GM19025 (cell line): Measurements from ENCODE around the gene KIRREL3.

Experiments used
- ATAC-seq: cut with Tn5 transposase; IDR thresholded peaks from one replicate; pipeline ENCODE4 v1.9.1; 2021; ENCODE audit warnings: mild to moderate bottlenecking, low read depth, moderate library complexity; ENCODE audit not compliant: unreplicated experiment

The KIRREL3 gene

DNA sequence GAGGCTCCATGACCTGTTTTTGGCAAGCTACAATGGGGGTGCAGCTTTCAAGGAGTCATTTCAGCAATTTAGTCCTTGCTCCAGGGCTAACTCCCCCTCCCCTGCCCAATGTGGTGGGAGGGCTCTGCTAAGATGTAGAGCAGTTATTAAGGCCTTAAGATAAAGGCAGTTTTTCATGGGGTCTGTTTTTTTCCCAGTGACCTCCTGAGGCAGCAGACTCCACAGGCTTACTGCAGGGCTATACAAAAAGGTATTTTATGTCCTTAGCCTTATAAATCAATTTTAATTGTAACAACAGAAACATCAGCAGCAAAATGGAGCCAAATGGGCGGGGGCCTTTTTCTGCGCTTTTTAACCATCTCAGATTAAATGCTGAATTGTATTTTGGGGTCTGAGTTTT, 192.3 kb downstream of the KIRREL3 start:
- ATAC-seq, result no peak

DNA sequence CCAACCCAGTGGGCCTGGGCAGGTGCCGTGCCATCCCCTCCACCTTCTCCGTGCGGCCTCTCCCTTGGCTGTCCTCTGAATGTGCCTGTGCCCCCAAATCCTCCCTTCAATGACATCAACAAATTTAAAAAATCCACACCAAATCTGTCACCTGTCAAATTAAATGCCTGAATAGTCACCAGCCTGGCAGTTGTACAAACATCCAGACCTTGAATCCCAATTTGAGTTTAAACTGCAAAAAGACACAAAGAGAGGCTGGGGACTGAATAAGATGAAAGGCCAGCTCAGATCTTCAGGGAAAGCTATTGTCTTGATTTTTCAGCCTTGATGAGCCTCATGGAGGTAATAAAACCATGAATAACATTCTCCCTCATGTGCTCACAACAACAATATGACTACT, 194.7 kb downstream of the KIRREL3 start:
- no peak for ATAC-seq

DNA sequence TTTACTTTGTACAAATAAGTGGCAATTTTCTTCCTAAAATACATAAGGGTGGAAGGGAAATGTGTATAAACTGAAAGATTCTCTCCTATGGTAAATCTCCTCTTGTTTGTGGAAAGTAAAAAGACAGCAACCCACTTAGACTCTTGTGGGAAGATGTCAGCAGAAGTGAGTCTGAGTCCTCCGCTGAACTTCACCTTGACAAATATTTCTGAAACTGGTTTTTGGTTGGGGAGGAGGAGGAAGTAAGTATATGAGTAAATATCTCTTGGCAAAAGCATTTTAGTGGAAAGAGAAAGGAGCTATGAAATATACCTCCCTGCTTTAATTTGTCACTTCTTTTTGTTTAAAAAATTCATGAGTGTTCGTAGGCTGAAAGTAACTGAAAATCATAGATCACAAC, 196.2 kb downstream of the KIRREL3 start:
- ATAC-seq, result no peak

DNA sequence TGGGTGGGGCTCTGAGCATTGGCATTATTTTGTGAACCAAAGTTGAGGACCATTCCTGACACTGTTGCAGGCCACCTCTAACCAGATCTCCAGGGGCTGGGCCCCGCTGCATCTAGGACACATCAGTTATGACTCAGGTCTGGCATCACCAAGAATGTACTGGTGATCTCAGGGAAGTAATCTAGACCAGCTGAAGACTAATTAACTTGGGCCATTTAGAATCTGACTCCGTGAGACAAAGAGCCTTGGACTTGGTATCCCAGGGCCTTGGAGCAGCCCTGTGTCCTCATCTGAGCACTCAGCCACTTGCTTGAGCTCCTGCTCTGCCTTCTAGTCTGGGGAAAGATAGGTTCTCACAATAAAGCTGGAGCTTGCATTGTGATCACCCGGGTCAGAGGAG, 200.6 kb downstream of the KIRREL3 start:
- no peak for ATAC-seq

DNA sequence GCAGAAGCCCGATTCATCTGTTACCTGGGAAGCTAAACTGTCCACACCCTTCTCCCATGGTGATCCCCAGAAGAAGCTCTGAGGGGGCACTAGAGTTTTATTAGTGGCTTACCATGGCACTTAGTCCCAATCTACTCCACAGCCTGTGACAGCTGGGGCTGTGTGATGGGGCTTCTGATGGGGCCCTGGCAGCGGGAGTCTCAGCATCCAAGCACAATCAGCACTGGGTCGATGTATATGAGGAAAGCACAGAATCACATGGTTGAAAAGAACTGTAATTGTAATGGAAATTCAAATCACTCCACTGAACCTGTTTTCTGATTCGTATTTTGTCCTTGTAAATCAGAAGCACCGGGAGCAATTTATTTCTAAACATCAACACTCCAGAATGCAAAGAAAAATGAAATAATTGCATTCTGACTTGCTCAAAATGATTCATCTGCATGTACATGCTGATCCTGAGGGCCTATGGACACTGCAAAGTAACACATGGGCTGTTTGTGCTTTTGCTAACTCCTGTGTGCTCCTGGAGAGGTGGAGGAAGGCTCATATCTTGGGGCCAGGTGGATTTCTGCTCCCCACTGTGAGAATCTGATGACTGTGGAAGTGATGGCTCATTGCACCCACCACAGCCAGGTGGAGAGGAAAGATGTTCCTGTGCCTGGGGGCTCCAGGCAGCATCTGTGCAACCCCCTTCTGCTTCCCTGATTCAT, 203.0 kb downstream of the KIRREL3 start:
- no peak for ATAC-seq

DNA sequence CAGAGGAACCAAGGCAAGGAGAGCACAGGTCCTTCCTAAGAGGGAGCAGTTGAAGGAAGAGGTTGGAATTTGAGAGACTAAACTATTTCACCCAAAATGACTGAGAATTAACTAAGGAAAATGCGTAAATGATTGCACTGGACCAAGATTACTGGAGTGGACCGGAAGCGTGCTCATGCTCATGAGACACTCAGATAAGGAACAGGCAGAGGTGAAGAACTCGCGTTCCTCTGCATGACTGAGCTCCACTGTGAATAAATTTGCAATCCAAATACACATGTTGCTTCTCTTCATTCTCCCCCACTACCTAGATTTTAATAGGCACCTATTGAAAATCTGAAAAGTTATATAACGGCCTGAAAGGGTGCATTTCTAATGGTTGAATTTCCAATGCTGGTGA, 207.0 kb downstream of the KIRREL3 start:
- ATAC-seq, result no peak

DNA sequence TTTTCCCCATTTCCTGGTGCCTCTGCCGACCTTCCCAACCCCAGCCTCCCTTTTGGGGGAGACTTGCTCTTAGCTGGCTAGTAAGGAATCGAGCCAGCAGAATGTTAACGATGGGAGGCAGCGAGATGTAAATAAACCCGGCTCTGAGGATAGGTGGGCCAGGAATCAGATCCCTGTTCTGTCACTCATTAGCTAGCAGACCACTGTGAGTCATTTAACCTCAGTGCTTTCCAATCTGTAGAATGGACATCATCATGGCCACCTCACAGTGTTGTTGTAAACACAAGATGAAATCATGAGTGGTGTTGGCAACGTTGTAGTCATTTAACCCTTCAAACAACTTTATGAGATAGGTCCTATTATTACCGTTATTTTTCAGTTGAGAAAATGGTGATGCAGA, 208.6 kb downstream of the KIRREL3 start:
- ATAC-seq, result no peak

DNA sequence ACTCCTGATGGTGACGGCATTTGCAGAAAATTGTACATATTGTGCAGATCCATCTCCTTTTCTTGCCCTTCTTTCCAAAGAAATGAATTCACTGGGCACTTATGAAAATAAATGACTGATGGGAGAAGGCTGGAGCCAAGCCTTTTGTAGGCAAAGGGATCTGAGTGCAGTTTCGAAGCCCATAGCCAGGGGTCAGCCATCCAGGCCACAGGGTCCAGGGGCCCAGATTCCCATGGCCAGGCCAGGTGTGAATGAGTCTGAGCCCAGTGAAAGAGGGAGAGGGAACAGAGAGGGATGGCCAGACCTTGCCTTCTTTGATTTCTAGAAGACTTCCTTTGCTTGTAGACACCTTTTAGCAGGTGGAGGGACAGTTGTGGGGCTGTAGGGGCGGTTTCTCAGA, 209.1 kb downstream of the KIRREL3 start:
- ATAC-seq, result no peak

DNA sequence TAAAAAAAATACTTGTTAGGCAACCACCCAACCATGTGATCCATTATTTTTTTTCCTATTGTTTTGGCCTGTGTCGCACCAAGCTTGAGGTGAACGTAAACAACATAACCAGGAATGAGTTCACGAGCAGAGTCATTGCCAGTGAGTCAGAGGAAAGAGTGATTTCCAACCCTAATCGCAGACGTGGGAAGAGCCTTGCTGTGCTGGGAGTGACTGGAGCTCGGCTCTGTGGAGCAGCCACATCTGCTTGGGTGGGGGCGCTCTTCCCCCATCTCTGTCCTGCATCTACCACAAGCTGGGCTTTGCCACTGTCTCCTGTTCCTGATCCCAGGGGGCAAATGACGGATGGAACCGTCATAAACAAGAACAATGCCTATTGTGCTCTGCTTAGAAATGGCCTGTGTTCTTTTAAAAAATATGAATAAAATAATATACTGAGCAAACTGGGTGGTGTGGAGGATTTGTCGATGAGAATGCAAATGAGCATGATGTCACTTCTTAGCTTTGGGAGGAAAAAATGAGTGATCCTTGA, 210.0 kb downstream of the KIRREL3 start:
- ATAC-seq, result no peak

DNA sequence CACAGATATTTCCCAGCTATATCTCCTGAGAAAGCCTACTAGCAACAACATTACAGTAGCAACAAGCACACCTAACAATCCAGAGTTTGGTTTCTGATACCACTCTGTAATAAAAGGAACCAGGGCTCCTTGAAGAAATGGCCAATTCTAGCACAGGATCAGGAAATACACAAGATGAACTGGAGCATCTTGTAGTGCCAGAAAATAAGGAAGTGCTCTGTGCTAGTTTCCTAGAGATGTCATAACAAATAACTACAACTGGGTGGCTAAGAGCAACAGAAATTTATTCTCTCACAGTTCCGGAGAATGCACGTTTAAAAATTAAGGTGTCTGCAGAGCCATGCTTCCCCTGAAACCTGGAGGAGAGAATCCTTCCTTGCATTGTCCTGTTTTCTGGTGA, 217.8 kb downstream of the KIRREL3 start:
- ATAC-seq, result no peak

DNA sequence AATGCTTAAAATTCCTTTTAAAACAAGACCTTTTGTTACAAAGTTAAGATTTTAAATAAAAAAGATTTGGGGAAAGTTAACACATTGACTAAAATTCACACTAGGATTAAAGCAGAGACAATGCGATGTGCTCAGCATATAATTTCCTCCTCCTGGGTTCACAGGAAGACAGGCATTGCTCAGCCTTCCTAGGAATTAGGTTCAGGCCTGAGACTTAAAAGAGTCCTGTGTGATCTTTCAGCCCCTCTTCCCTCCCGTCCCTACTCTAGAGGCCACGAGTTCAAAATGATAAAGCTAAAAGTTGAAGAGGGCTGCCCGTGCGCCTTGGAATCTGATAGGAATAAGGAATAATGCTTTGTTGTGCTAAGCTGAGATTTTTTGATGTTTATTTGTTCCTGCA, 218.6 kb downstream of the KIRREL3 start:
- no peak for ATAC-seq

DNA sequence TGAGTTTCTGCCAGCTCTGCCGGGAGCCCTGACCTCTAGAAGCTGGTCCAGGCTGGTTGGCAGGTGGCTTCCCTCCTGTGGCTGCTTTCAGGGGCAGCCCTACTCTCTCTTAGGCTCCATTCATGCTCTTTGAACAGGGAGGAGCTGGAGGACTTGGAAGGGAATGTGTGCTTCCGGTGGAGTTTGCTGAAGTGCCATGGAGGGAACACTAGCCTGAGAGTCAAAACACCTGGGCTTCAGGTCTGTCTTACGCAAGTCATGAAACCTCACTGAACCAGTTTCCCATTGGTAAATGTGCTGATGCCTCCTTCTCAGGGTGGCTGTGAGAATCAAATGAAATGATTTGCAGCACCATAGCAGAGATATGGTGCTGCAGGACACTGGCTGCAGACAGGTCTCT, 224.5 kb downstream of the KIRREL3 start:
- no peak for ATAC-seq

DNA sequence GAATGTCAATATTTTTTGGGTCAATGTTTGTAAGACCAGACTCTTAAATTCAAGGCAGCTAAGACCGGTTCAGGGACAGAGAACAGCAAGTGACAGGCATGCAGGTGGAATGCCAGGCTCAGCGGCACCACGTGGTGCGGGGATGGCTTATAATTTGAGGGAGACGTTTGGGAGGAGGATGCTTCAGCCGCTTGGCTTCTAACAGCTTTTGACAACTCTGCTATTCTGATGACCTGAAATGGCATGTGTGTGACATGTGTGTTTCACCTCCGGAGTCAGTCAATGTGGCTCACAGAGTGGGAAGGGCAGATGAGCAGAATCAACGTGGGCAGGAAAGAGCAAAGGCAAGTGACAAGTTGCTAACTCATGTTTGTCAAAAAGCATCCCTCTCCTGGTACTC, 228.3 kb downstream of the KIRREL3 start:
- ATAC-seq, result no peak

DNA sequence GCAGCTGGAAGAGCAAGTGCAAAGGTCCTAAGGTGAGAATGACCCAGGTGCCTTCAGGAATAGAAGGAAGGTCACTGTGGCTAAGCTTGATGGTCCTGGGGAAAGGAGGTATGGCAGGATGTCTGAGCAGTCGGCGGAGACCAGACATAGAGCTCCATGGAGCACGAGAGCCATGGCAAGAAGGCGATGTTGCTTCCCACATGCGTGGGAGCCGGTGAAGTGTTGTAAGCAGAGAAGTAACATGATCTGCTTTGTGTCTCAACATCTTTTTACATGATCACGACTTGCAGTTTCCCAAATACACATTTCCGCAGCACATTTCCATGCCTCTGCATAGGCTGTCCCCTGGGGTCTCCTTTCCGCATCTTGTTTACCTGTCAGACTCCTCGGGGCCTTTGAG, 231.9 kb downstream of the KIRREL3 start:
- ATAC-seq, result no peak

DNA sequence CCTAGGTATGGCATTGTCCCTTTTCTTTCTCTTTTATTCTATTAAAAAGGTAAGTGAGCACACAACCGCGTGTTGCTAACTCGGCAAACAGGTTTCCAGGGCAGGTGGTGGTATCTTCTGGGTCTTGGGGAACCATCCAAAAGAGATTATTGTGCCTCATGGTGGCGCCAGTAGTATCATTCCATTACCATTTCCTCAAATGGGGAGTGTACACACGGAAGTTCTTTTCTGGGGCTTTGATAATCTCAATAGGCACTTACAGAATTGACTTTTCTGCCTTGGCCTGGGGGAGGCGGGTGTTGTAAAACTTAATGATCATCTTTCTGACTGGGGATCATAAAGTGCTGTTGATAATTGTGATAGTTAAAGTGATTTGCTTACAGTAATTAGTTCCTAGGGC, 234.1 kb downstream of the KIRREL3 start:
- ATAC-seq, result no peak

DNA sequence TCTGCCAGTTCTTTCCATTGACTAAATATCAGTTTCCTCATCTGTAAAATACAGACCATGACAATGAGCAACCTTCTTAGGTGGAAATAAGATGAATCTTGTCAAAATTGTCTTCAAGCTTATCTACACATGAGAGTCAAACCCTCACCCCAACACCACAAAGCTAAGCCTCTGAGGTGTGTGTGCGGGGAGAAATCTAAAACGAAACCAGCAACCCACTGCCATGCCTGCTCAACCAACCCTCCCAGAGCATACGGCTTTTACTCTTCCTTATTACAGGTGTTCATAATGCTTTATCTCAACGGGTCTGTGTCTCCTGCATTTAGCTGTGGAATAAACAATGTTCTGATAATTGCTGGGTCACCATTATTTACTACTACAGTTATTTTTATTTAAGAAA, 235.4 kb downstream of the KIRREL3 start:
- ATAC-seq, result no peak

DNA sequence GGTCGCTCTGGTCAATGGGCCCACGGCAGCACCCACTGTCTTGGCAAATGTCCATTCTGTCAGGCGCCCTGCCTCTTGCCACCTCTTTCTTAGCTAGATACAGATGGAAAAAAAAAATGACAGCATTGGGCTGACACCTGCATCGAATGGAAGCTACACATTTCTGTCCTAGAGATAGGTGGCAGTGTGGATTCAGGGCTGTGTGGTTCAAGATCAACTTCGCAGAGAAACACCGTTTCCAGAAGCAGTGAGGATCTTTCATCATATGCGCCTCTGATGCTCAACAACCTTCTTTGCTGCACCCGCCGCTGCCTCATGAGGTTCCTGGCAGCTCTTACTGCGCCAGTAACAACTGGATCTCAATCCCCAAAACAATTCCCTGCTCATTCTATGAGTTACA, 236.3 kb downstream of the KIRREL3 start:
- ATAC-seq, result no peak

DNA sequence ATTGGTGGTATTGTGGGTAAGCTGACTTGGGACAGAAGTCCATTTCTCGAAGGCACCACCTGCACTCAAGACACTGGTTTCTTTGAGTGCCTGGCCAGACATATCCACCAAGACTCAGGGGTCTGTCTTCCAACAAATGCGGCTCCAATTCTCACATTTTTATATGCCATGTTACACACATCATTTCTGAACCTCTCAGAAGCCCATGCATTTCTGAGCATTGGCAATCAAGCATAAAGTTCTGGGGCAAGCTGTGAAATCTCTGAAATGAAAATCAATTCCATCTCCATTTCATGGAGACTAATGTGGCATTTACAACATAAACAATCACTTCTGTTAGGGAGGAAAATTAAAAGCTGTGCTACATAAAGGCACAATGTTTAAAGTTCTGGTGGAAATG, 243.7 kb downstream of the KIRREL3 start:
- no peak for ATAC-seq

DNA sequence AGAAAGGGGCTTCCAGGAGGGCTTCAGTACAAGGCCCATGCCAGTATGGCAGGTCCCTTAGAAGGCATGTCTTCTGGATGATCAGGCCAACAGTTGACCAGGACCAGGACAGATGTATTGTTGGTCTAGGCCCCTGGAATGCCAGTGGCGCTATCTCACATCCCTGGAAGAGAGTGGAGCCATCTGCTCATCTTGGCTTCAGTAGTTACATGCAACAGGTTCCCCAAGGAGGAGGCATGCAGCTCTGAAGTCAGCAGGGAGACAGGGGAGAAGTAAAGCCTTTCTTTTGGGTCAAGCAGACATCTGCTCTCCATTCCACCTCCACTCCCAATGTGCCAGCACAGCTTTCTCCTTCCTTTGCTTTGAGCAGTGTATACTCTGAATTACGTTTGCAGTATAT, 244.1 kb downstream of the KIRREL3 start:
- ATAC-seq, result no peak

DNA sequence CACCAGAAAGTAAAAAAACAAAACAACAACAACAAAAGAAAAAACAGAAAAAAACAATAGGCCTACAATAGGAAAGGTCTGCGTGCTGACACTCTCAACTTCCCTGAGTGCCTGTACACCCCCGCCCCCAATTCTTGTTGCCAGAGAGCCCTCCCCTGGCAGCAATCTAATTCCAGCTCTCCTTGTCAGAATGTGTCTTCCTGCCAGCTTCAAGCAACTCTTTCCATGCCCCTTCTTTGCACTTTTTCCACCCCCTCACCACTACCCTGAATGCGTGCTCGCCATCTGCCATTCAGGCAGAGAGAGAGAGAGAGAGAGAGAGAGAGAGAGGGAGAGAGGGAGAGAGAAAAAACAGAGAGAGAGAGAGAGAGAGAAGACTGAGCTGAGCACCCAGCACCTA, 245.0 kb downstream of the KIRREL3 start:
- no peak for ATAC-seq

DNA sequence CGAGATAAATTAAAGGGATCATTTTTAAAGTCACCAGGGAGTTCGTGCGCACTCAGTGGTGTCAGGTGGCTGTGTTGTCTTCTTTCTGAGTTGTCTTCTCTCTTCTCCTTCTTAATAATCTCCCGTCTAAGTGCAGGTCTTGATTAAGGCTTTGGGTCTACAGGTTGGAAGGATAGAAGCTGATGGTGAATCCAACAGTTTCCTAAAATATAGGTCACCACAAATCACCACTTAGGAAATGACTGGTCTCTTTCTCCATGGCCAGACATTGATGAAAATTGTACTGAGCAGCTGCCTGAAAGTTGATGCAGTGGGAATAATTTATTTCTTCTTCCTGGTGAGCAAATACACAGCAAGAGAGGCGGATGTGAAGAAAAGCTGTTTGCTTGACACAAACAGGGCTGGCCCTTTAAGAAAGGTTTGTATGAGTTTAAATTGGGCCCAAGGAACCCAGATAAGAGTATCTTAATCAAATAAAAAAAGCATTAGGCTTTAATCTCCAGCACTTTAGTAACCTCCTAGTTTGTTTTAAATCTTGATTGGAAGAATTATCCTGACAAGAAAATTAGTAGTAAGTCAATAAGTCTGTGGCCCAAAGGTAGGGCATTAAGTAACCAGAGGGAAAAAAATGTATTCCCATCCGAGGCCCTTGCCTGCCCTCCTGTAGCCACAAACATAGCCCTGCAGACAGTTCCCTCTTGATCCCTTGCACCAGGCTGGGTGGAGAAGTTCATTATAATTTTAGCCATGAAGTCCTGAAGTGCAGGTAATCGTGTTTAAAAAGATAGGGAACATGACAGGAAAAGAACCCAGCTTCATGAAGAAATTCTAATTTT, 245.8 kb downstream of the KIRREL3 start:
- ATAC-seq, result no peak

DNA sequence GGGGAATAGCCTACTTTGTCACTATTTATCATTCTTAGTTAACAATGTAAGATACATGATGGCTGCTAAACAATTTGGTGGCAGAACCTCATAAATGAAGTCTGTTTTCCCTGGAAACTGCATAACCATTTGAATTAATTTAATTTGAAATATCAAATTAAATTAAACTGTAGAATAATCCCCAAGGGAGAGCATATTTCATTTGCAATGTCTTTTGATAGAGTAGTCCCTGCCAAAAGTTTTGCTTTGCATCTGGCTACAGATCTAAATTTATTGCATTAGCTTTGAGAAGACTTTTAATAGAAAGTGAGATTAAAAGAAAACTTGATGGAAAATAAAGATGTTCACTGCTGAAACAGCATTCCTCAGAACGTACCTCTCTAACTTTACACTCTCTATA, 246.6 kb downstream of the KIRREL3 start:
- ATAC-seq, result no peak
